GM18870 (cell line): ENCODE measurements around the gene MRPL10.

Source experiments
- ATAC-seq: cut with Tn5 transposase; IDR thresholded peaks from one replicate; pipeline ENCODE4 v1.9.1; 2021; ENCODE audit warnings: moderate library complexity; ENCODE audit not compliant: unreplicated experiment

The MRPL10 gene

GRCh38 chr17:47860386-47860785, 29.0 kb upstream of the MRPL10 start:
- ATAC-seq = no peak

GRCh38 chr17:47857551-47858455, 26.5 kb upstream of the MRPL10 start:
- ATAC-seq = no peak

- no peak for ATAC-seq
These were observed 25.5 kb upstream of the MRPL10 start for GRCh38 chr17:47856830-47857229.

GRCh38 chr17:47855737-47856136, 24.4 kb upstream of the MRPL10 start:
- ATAC-seq = no peak

- ATAC-seq = no peak
These were observed 22.3 kb upstream of the MRPL10 start for GRCh38 chr17:47853616-47854015.

GRCh38 chr17:47852113-47852949, 21.0 kb upstream of the MRPL10 start:
- ATAC-seq = no peak

- no peak for ATAC-seq
These were observed 20.4 kb upstream of the MRPL10 start for GRCh38 chr17:47851764-47852112.

- no peak for ATAC-seq
These were observed 19.6 kb upstream of the MRPL10 start, which contains the start of gene SP6 for GRCh38 chr17:47850692-47851573. SP6 (minus strand) TSS chr17:47851163; CDS start chr17:47848429, 2,734 bp downstream.

- no peak for ATAC-seq
These were observed 19.0 kb upstream of the MRPL10 start for GRCh38 chr17:47850373-47850691.

- ATAC-seq = no peak
These were observed 16.8 kb upstream of the MRPL10 start for GRCh38 chr17:47848198-47848513.

- ATAC-seq = no peak
These were observed 16.2 kb upstream of the MRPL10 start for GRCh38 chr17:47847341-47848197.

- ATAC-seq = no peak
These were observed 15.5 kb upstream of the MRPL10 start for GRCh38 chr17:47846716-47847340.

- ATAC-seq = no peak
These were observed 14.4 kb upstream of the MRPL10 start for GRCh38 chr17:47845716-47846075.

GRCh38 chr17:47844814-47845715, 13.7 kb upstream of the MRPL10 start:
- ATAC-seq = no peak

GRCh38 chr17:47844227-47844626, 12.9 kb upstream of the MRPL10 start:
- ATAC-seq = no peak

- ATAC-seq = no peak
These were observed 12.0 kb upstream of the MRPL10 start for GRCh38 chr17:47843391-47843730.

- no peak for ATAC-seq
These were observed 10.3 kb upstream of the MRPL10 start for GRCh38 chr17:47841488-47842291.
